ENCODE results near the gene PRPF40A.
A peak's percentile ranks its signal among the peaks of the same experiment; 100 is the strongest.
"Not testable (repeated sequence)": the region's sequence is repeated elsewhere in the genome, so short reads cannot be mapped to it uniquely, and the experiment has no call there.

Gene PRPF40A

GRCh38 chr2:152717228-152718075 lies at the start of gene PRPF40A:
Gene PRPF40A (minus strand): TSS chr2:152717461. CDS start chr2:152717439, 22 bp downstream.
- DNase-seq (ENCODE audit: low read depth in 4 of 4, low spot score in 1 of 4) = peak; percentile 98 to 99 (median 98)

DNA sequence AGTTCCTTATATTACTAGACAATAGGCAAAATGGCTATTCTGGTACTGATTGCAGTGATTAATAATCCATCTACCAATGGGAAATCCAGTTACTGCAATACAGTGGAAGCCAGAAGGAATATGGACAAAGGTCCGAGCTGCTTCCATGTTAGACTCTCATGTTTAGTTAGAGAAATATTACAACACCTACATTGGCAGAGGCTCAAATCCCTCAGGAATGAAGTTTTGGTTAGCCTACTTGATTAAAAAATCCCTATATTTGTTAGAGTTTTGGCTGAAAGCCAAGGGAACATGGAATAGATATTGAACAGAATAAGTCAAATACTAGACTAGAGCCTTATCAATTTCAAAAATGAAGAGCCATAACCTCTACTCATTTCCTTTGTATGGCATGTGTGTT lies 49.7 kb upstream of the PRPF40A start:
- no peak for DNase-seq (ENCODE audit: low read depth in 4 of 4, low spot score in 1 of 4)

DNA sequence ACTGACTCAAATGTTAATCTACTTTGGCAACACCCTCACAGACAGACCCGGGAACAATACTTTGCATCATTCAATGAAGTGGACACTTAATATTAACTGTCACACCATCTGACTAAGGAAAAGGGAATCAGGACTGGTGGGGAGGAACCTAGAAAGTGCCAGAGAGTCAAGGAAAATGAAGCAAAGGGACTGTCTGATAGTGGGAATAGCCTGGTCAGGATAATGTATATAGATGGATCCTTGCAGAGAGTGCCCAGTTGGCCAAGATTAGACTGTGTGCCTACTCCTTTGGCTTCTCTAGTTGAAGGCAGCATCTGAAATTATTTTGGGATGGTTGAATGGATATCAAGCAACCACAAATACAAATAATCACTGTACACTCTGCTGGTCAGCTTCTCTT lies 46.4 kb upstream of the PRPF40A start:
- DNase-seq (ENCODE audit: low read depth in 4 of 4, low spot score in 1 of 4) = no peak

GRCh38 chr2:152763208-152763607 lies 45.9 kb upstream of the PRPF40A start:
- not testable (repeated sequence) for DNase-seq (ENCODE audit: low read depth in 4 of 4, low spot score in 1 of 4)

GRCh38 chr2:152762202-152762601 lies 44.9 kb upstream of the PRPF40A start:
- DNase-seq (ENCODE audit: low read depth in 4 of 4, low spot score in 1 of 4) = no peak

DNA sequence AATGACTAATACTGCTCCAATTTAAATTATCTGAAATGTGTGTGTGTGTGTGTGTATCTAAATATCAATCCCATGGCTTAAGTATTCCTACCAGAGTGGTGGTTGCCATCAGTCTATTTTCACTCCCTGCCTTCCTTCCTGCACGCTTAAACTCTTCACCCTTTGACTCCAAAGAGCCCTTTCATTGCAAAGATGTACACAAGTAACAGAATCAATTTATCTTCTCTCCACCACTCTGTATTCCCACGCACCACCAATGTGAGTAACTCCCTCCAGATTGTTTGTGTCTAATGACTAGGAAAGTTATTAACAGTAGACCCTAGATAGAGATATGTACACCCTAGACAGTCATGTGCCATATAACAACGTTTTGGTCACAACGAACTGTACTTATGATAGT lies 44.0 kb upstream of the PRPF40A start:
- no peak for DNase-seq (ENCODE audit: low read depth in 4 of 4, low spot score in 1 of 4)

- DNase-seq (ENCODE audit: low read depth in 4 of 4, low spot score in 1 of 4) = no peak
Measured at GRCh38 chr2:152759290-152760072, 42.2 kb upstream of the PRPF40A start.

- DNase-seq (ENCODE audit: low read depth in 4 of 4, low spot score in 1 of 4) = no peak
Measured at GRCh38 chr2:152755029-152755428, 37.8 kb upstream of the PRPF40A start.

DNA sequence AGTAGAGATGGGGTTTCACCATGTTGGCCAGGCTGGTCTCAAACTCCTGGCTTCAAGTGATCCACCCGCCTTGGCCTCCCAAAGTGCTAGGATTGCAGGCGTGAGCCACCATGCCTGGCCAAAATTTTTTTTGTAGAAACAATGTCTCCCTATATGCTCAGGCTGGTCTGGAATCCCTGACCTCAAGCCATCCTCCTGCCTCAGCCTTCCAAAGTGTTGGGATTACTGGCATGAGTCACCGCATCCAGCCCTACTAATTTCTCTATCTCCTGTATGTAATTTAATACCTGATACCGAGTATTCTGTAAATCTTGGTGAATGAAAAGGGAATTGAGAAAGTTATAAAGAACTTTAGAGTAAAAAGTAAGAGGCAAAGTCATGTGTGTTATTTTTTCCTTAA lies 30.5 kb upstream of the PRPF40A start:
- not testable (repeated sequence) for DNase-seq (ENCODE audit: low read depth in 4 of 4, low spot score in 1 of 4)

DNA sequence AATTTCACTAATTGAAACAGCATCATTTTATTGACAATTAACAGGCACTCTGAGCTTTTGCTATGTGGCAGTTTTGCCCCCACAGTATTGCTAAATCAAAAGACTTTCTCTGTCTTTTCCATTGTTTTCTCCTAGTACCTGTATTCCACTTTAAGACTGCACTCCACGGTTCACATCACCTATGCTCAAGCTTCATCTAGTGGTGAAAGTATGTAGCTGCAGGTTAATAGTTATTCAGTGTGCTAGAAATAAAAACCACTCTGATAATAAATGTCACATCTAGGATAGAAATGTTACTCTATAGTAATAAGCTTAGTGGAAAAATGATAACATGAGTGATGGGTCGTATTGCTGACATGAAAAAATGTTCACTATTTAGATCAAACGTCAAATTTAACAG lies 25.7 kb upstream of the PRPF40A start:
- no peak for DNase-seq (ENCODE audit: low read depth in 4 of 4, low spot score in 1 of 4)

DNA sequence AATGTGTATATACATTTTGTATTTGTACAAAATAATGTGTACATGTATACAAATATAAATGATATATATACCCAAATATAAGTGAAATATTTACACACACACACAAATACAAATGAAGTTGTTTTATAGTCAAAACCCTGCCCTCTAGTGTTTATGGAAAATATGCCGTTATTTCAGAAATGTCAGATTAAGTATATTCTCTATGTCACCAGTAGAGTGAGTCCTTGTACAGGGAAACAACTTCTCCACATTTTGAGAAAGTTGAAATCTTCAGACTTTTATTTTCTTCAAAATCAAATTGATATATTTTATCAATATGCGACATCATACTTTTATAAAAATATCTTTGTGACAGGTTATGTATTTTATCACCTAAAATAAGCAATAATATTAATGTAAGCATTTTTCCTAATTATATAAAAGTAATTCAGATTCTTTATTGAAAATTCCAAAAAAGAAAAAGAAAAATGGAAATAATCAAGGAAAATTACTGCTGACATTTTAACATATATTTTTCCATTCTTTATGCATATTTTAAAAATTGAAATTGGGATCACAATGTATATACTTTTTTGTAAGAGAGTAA lies 23.6 kb upstream of the PRPF40A start:
- no peak for DNase-seq (ENCODE audit: low read depth in 4 of 4, low spot score in 1 of 4)

DNA sequence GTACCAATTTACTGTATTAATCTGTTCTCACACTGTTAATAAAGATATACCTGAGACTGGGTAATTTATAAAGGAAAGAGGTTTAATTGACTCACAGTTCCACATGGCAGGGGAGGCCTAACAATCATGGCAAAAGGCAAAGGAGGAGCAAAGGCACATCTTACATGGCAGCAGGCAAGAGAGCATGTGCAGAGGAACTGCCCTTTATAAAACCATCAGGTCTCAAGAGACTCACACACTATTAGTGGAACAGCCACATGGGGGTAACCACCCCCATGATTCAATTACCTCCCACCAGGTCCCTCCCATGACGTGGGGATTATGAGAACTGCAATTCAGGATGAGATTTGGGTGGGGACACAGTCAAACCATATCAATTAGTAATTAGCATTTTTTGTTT lies 22.4 kb upstream of the PRPF40A start:
- not testable (repeated sequence) for DNase-seq (ENCODE audit: low read depth in 4 of 4, low spot score in 1 of 4)

GRCh38 chr2:152738438-152738837 lies 21.2 kb upstream of the PRPF40A start:
- no peak for DNase-seq (ENCODE audit: low read depth in 4 of 4, low spot score in 1 of 4)

DNA sequence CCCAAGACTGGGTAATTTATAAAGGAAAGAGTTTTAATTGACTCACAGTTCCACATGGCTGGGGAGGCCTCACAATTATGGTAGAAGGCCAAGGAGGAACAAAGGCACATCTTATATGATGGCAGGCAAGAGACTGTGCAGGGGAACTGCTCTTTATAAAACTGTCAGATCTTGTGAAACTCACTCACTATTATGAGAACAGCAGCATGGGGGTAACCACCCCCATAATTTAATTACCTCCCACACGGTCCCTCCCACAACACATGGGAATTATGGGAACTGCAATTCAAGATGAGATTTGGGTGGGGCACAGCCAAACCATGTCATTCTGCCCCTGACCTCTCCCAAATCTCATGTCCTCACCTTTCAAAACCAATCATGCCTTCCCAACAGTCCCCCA lies 20.2 kb upstream of the PRPF40A start:
- not testable (repeated sequence) for DNase-seq (ENCODE audit: low read depth in 4 of 4, low spot score in 1 of 4)

DNA sequence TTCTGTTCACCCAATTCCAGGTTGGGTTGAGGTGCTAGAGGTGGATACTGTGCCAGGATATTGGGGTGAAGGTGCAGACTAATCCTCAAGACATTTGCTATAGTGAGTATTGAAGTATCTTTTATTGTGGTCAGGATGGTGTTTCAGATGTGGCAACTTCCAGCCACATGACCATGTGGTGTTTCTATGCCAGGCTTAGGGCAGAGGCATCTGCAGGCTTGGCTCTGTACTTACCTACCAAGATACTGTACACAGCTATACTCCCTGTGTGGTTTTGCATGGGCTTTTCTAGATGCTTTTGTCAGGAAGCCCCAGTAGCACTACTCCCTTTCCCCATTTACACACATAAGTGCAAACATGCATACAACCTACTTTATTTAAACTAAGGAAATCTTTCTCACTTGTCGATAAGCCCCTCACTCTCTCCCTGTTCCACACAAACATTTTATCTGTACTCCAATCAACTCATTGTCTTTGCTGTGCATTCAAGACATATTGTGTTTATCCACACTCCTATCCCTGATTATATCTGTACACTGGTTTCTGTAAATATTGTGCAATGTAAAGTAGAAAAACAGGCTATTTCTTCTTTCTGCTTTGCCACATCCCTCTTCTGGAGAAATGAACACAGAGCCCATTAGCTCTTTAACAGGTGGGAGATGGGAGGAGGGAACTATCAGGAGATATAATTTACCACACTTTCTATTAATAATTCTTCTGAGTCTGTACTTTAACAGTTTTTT lies 13.5 kb upstream of the PRPF40A start:
- DNase-seq (ENCODE audit: low read depth in 4 of 4, low spot score in 1 of 4) = no peak

DNA sequence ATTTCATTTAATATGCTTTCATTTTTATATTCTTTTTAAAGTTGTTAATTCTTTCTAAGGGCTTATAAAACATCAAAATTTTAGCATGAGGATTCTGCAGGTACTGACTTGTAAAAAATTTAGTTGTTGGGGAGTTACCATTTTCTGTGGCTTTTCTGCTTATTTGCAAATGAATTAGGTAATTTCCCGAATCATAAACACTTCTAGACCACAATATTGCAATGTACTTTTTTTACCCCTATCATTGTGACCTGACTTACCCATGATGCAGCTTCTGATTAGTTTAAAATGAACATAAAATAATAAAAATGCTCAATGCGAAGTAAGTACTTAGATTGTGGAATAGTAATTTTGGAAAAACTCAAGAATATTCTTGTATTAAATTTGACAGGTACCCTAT lies 12.6 kb upstream of the PRPF40A start:
- no peak for DNase-seq (ENCODE audit: low read depth in 4 of 4, low spot score in 1 of 4)

GRCh38 chr2:152723918-152724317 lies 6.7 kb upstream of the PRPF40A start:
- no peak for DNase-seq (ENCODE audit: low read depth in 4 of 4, low spot score in 1 of 4)

DNA sequence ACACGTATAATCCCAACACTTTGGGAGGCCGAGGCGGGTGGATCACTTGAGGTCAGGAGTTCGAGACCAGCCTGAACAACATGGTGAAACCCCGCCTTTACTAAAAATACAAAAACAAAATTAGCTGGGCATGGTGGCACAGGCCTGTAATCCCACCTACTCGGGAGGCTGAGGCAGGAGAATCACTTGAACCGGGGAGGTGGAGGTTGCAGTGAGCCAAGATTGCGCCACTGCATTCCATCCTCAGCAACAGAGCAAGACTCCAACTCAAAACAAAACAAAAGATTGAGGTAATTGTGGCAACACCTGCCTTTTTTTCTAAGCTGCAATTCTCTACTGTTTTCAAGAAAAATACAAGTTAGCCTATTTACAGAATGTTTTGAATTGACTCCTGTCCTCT lies 5.4 kb upstream of the PRPF40A start:
- not testable (repeated sequence) for DNase-seq (ENCODE audit: low read depth in 4 of 4, low spot score in 1 of 4)

DNA sequence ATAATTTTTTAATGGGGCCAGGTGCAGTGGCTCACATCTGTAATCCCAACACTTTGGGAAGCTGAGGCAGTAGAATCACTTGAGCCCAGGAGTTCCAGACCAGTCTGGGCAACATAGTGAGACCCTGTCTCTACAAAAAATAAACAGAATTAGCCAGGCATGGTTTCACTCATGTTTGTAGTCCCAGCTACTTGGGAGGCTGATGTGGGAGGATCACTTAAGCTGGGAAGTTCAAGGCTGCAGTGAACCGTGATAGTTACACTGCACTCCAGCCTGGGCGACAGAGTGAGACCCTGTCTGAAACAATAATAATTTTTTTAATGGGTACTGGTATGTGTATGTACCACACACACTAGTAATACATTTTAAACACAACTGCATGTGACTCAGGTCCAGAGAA lies 3.5 kb upstream of the PRPF40A start:
- DNase-seq (ENCODE audit: low read depth in 4 of 4, low spot score in 1 of 4) = no peak

DNA sequence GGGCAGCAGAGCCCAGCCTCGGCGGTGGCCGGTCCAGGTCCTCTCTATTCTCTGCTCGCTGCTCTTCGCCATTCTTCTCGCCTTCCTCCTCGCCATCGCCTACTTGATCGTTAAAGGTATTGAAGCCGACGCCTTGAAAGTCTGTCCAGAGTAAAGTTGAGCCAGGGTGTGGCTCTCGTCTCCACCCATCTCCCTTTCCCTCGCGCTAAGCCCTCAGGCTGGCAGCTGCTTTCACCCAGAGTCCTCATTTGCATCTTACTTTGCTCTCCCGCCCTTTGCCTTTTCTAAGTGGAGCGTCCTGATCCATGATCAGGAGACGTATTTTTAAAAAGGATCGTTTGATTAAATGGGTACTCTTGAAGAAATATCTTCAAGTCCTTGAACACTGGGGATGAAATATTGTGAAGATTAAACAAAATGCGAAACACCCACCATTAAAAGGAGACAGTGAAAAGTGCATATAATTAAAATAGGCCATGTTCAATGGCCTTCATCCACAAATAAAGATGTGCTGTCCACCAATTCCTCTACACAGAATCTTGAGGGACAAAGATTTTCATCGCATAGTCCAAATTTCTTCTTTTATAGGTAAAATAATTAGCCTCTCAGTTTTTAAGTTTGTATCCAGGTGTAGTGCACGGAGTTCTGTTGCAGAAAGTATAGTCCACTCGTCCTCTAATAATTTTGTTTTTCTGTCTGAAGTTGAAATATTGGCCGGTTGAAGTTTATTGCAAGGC lies 1.8 kb upstream of the PRPF40A start:
- peak in 1 of 4 experiments; percentile 12 for DNase-seq (ENCODE audit: low read depth in 4 of 4, low spot score in 1 of 4)

All from stimulated activated CD4-positive, alpha-beta T cell treated with anti-CD3 and anti-CD28 coated beads, Interleukin-1b, Interleukin-23, amount 100 ng/mL, for 24 hours (primary cell).